Kidney glomerular epithelial cell (primary cell): ENCODE measurements around the gene PKP3.
"Not testable (repeated sequence)": the region's sequence is repeated elsewhere in the genome, so short reads cannot be mapped to it uniquely, and the experiment has no call there.

Source experiments
- DNase-seq: peaks from one replicate; lab custom pipeline; 2025; lab: John Stamatoyannopoulos, UW

The PKP3 gene

DNA sequence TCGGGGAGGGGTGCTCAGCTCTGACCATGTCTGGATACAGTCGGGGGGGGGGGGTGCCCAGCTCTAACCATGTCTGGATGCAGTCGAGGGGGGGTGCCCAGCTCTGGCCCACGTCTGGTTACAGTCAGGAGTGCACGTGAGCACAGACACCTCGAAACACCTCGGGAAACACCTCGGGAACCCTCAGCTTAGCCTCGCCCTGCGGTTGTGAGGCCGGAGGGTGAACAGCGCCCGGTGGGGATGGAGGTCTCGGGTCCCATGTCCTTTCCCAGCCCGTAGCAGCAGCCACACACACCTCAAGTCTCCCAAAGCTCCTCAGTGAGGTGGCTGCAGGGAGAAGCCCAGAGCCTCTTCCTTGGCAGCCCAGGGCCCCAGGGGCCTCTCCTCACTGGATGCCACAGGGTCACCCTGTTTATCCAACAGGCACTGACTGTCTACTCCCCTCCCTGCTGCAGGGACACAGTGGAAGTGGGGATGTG is 18.7 kb downstream of the PKP3 start:
- DNase-seq, result no peak

- DNase-seq, result no peak
Measured at GRCh38 chr11:413120-414081, 19.4 kb downstream of the PKP3 start.

GRCh38 chr11:414318-414857 is 20.4 kb downstream of the PKP3 start:
- no peak for DNase-seq

GRCh38 chr11:415640-416041 is 21.6 kb downstream of the PKP3 start:
- no peak for DNase-seq

DNA sequence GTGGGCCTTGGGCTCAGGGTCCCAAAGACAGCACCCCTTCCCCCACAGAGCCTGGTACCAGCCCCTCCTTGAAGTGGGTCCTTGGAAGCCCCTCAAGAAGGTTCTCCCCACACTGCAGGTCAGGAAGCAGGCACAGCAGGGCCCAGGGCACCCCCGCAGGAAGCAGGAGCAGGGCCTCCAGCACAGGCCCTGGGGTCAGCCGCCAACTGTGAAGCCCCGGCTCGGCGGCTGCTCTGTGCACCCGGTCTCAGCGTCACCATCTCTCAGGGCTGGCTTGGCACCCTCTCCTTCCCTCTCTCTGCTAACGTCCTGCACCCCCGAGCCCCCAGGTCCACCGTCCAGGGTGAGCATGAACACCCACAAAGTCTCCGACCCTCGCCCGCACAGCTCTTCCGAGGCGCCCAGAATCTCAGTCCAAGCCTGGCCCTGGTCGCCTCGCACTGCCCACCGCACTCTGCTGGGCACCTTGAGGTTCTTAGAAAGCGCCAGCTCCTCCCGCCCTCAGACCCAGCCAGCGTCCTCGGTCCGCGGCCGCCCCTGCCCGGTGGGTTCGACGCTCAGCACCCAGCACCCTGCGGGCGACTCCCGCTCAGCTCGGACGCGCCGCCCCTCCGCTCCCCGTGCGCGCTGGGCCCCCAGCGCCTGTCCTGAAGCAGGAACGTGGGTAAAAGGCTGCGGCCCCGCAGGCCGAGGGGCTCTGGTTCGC is 22.2 kb downstream of the PKP3 start:
- DNase-seq, result no peak

GRCh38 chr11:416757-417621 is 23.0 kb downstream of the PKP3 start:
- no peak for DNase-seq

- DNase-seq, result no peak
Measured at GRCh38 chr11:417652-418342, 23.8 kb downstream of the PKP3 start.

DNA sequence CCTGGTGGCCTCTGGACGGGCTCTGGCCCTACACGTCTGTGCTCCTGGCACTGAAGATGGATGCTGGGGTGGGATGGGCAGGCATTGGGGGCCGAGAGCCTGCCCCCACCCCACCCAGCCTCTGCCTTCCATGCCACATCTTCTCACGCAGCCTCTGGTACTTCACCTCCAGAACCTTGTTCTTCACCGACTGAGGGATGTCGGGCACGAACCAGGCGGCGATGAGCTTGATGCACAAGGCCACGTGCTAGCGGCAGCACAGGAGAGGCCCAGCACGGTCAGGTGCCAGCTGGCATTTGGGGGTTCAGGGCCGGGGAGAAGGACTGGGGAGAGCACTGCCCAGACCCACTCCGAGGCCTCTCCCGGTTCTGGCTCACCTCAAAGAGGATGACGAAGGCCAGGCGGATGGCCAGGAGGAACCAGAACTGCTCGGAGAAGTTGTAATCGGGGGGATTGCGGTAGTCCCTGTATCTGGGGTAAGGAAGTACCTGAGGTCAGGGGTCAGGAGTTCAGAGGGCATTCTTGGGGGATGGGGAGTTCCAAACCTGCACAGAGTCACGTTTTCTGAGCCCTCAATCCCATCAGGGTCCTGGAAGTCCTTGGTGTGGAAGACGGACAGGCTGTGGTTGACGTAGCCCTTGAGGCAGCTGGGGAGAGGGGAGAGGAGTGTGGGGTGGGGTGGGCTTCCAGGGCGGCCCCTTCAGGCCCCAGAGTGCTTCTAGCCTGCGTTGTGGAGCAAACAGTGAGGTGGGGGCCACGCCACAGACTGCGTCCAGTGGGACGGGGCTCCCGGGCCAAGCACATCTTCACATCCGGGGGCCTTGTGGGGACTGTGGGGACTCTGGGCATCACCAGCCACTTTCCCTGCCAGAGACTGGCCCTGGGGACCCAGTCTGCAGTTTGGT is 24.6 kb downstream of the PKP3 start:
- no peak for DNase-seq

GRCh38 chr11:419248-420005 is 25.4 kb downstream of the PKP3 start:
- no peak for DNase-seq

DNA sequence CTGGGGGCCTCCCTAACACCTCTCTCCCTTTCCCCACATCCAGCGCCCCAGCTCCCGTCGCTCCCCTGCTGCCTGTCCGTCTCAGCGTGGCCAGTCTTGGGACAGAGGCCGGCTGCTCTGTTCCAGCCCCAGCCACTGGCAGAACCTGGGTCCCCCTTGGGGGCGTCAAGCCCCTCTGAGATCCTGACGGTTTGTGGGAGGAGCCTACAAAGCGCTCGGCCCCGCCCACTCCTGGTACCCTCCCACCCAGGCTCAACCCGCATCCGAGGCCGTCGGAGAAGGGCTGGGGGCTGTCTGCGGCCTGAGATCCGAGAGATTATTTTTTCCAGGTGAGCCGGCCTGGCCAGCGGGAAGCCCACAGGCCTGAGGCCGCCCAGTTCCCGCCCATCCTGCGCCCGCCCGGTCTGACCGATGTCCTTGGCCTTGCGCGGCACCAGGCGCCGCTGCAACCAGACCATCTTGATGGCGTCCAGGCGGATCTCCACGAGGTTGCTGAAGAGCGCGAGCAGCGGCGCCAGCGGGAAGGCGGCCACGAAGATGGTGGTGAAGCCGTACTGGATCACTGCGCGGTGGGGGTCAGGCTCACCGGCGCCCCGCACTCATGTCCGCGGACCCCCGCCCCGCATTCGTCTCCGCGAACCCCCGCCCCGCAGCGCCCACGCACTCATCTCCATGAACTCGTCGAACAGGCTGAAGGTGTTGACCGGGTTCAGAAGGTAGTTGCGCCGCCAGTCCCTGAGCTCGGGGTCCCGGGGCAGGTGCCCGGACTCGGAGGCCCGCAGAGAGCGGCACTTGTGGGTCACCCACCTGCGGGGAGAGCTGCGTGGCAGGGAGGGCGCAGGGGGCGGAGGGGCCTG is 26.3 kb downstream of the PKP3 start:
- DNase-seq, result no peak

DNA sequence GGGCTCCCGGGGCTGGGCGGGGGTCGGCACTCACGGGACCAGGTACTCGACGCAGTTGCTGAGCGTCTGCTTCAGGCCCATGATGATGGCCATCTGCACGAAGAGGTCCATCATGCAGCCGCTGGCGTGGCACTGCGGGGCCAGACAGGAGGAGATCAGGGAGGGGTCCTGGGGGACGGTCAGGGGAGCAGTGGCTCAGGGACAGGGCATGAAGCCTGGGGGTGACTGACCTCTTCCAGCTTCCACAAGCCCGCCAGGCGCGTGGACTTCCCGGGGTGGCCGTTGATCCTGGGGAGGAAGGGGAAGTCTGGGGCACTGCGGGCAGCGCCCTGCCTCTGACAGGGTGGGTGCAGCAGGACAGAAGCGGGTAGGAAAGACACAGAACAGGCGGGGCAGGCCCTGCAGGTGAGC is 26.9 kb downstream of the PKP3 start:
- no peak for DNase-seq

DNA sequence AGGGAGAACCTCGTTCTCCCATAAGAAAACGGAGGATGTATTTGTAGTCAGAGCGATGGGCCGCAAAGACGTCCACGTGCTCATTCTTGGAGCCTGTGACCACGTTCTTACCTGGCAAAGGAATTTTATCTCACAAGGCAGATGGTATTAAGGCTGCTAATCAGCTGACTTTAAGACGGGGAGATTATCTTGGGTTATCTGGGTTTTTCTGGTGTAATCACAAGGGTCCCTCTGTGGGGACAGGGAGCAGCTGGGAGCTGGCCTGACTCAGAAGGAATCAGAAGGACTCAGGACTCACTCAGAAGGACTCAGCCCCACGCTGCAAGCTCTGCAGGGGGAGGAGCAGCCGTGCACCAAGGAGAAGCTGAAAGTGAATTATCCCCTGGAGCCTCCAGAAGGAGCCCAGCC is 28.2 kb downstream of the PKP3 start:
- DNase-seq, result no peak

DNA sequence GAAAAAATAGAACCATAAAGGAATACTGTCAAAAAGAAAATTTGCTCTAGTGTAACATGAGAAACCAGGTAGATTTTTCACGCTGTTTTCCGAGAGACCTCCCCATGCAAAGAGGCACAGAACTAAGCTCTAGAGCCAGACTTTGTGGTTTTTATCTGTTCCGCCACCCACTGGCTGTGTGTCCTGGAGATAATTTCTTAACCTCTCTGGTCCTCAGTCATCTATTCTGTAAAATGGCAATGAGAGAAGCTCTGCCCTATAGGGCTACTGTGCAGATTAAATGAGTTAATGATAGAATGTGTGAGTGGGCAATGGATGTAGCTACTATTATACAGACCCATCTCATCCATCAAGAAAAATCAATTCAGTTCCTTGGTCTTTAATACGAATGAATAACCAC is 30.2 kb downstream of the PKP3 start:
- no peak for DNase-seq

- not testable (repeated sequence) for DNase-seq
Measured at GRCh38 chr11:424766-425165, 30.8 kb downstream of the PKP3 start.

DNA sequence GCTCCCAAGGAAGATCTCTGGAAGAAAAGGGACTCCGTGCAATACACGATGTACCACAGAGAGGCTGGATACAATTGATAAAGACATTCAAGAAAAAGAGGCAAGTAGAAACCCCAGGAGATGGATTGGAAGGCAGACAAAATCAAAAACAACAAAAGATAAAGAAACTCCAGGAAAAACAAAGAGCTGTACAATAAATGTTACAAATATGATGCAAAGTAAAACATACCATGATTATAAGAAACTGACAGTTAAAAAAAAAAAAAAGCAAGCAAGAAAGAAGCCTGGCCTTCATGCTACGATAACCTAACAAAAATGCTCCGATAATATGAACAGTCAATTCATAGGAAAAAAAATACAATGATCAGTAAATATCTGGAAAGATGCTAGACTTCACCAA is 31.3 kb downstream of the PKP3 start:
- no peak for DNase-seq

GRCh38 chr11:426851-427250 is 32.8 kb downstream of the PKP3 start:
- DNase-seq, result no peak

GRCh38 chr11:428295-428694 is 34.3 kb downstream of the PKP3 start:
- no peak for DNase-seq

DNA sequence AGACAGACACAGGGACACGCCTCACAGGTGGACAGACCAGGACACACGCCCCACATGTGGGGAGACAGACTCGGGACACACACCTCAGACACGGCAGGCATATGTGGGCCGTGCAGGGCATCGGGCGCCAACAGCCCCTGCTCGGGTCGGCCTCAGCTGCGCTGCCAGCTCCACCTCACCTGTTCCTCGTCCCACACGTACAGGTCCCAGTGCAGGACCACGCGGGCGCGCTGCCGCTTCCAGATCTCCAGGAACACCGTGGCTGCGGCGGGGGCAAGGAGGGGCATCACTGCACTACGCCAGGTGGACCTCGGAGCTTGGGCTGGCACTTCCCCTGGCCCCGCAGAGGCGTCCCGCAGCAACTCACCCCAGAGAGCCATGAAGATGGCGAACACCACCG is 35.4 kb downstream of the PKP3 start:
- no peak for DNase-seq
